Thymus (tissue), 11 donors: ENCODE results near the gene UBE2M. TPM values are rescaled to one million over a fixed set of nuclear protein-coding genes. Genes with fewer than 3 reads are reported as not detected.

Source experiments
- DNase-seq, 9 donors: peaks; one replicate each; pipeline ENCODE4 v3.0.0-alpha.2; 2013; ENCODE audit warnings: low spot score in 9 of 9, low read depth in 6 of 9, missing footprints in 1 of 9
- H3K27ac ChIP-seq, 2 donors: one replicate each; pipeline ENCODE4 v1.5.1; 2013; ENCODE audit warnings: control low read depth in 1 of 2, low read depth in 1 of 2, low read length in 1 of 2, mild to moderate bottlenecking in 1 of 2, moderate library complexity in 1 of 2
- H3K27me3 ChIP-seq, 2 donors: one replicate each; pipeline ENCODE4 v1.5.1; 2013; ENCODE audit warnings: low read length in 1 of 2; ENCODE audit not compliant: control insufficient read depth in 2 of 2, insufficient read depth in 1 of 2
- H3K36me3 ChIP-seq, 2 donors: one replicate each; pipeline ENCODE4 v1.5.1; 2013; ENCODE audit warnings: low read length in 1 of 2, mild to moderate bottlenecking in 1 of 2, moderate library complexity in 1 of 2; ENCODE audit not compliant: control insufficient read depth in 2 of 2, insufficient read depth in 2 of 2
- H3K4me1 ChIP-seq, 2 donors: one replicate each; pipeline ENCODE4 v1.5.1; 2013; ENCODE audit warnings: low read length in 2 of 2; ENCODE audit not compliant: control insufficient read depth in 2 of 2, insufficient read depth in 2 of 2
- H3K4me3 ChIP-seq, 2 donors: one replicate each; pipeline ENCODE4 v1.5.1; 2013; ENCODE audit warnings: low read length in 2 of 2, control low read depth in 1 of 2, mild to moderate bottlenecking in 1 of 2
- H3K9me3 ChIP-seq, 2 donors: one replicate each; pipeline ENCODE4 v1.5.1; 2013; ENCODE audit warnings: low read length in 1 of 2, mild to moderate bottlenecking in 1 of 2; ENCODE audit not compliant: control insufficient read depth in 2 of 2, insufficient read depth in 1 of 2
- WGBS: extraction: QIAGEN DNeasy Blood & Tissue Kit; methylation state at CpG from one replicate; pipeline ENCODE4 v1.1.7; 2013; 5-methylcytosine and 5-hydroxymethylcytosine counted together
- polyA plus RNA-seq: library from polyadenylated mRNA; stranded (reverse); fragments of 200-250 nt; gene quantifications from one replicate; pipeline ENCODE4 v1.2.3, GENCODE V29; 2013
- total RNA-seq: library from RNA; stranded (reverse); fragments of 120-200 nt; gene quantifications from one replicate; pipeline ENCODE4 v1.2.4, GENCODE V29; 2013
- donor health status: healthy.

Gene UBE2M
- total and polyA plus RNA-seq, 2 donors = 33.3 to 43.9 TPM

GRCh38 chr19:58557221-58558065, 968 bp downstream of the UBE2M start:
- Histone ChIP-seq H3K9me3 (no peaks in the 10 kb centered on the region), H3K36me3 (peaks cover 20 to 30% of the 10 kb centered on the region in 2 donors), H3K27ac (peak overlapping the region; percentile 78 to 99), H3K4me1 (peaks cover 39 to 58% of the 10 kb centered on the region in 2 donors), H3K4me3 (peak overlapping the region; percentile 67 to 86), H3K27me3 (peaks cover 8 to 20% of the 10 kb centered on the region in 2 donors)
- DNase-seq = no peak
- 45% methylated on average over 12 of the region's 12 CpGs for WGBS

- 85% methylated on average over 10 of the region's 10 CpGs for WGBS
- Histone ChIP-seq H3K4me1 (peaks cover 32 to 51% of the 10 kb centered on the region in 2 donors), H3K27ac (no peak overlapping the region), H3K9me3 (no peaks in the 10 kb centered on the region), H3K4me3 (peak overlapping the region in 1 of 2 donors; percentile 86), H3K36me3 (peaks cover 27 to 37% of the 10 kb centered on the region in 2 donors), H3K27me3 (peaks cover under 1 to 13% of the 10 kb centered on the region in 2 donors)
- DNase-seq = no peak
These were observed 1.7 kb downstream of the UBE2M start for GRCh38 chr19:58556622-58557220.

GRCh38 chr19:58555920-58556621, 2.3 kb downstream of the UBE2M start:
- peaks cover 32 to 47% of the 10 kb centered on the region in 2 donors for H3K4me1 ChIP-seq
- H3K9me3 ChIP-seq = no peaks in the 10 kb centered on the region
- peaks cover 33 to 43% of the 10 kb centered on the region in 2 donors for H3K36me3 ChIP-seq
- H3K4me3 ChIP-seq = no peak overlapping the region
- peaks cover 0 to 6% of the 10 kb centered on the region in 2 donors for H3K27me3 ChIP-seq
- 97% methylated on average over 16 of the region's 16 CpGs for WGBS
- no peak for DNase-seq
- H3K27ac ChIP-seq = peak overlapping the region in 1 of 2 donors; percentile 99

GRCh38 chr19:58555369-58555885, 3.0 kb downstream of the UBE2M start:
- no peaks in the 10 kb centered on the region for H3K9me3 ChIP-seq
- peak overlapping the region; percentile 99 for H3K27ac ChIP-seq
- DNase-seq = no peak
- H3K36me3 ChIP-seq = peaks cover 40 to 50% of the 10 kb centered on the region in 2 donors
- WGBS = 63% methylated on average over 4 of the region's 4 CpGs
- H3K4me3 ChIP-seq = peak overlapping the region; percentile 90 to 98
- peaks cover 32 to 47% of the 10 kb centered on the region in 2 donors for H3K4me1 ChIP-seq
- H3K27me3 ChIP-seq = peaks cover 0 to 2% of the 10 kb centered on the region in 2 donors

- Histone ChIP-seq H3K4me3 (peak within 1 kb of the TSS; percentile 90 to 98), H3K27ac (peak within 1 kb of the TSS; percentile 99), H3K9me3 (no peaks in the 10 kb centered on the region), H3K36me3 (peaks cover 47 to 57% of the 10 kb centered on the region in 2 donors), H3K27me3 (no peaks in the 10 kb centered on the region), H3K4me1 (peaks cover 27 to 43% of the 10 kb centered on the region in 2 donors)
- DNase-seq = peak; percentile 82 to 97 (median 94)
- 1% methylated on average over 69 of the region's 69 CpGs for WGBS
These were observed 3.7 kb downstream of the UBE2M start, which contains the start of gene CHMP2A for GRCh38 chr19:58554494-58555368. CHMP2A (minus strand) TSS chr19:58555105; CDS start chr19:58554212, 893 bp downstream.

- no peak for DNase-seq
- Histone ChIP-seq H3K27me3 (no peaks in the 10 kb centered on the region), H3K36me3 (peaks cover 55 to 64% of the 10 kb centered on the region in 2 donors), H3K27ac (peak overlapping the region; percentile 98 to 99), H3K9me3 (no peaks in the 10 kb centered on the region), H3K4me1 (peaks cover 25 to 38% of the 10 kb centered on the region in 2 donors), H3K4me3 (peak overlapping the region; percentile 90 to 98)
- WGBS = 62% methylated on average over 18 of the region's 18 CpGs
These were observed 4.5 kb downstream of the UBE2M start for GRCh38 chr19:58553799-58554493.

- no peak overlapping the region for H3K4me3 ChIP-seq
- peaks cover 24 to 34% of the 10 kb centered on the region in 2 donors for H3K4me1 ChIP-seq
- H3K27me3 ChIP-seq = no peaks in the 10 kb centered on the region
- H3K27ac ChIP-seq = no peak overlapping the region
- 97% methylated on average over 2 of the region's 2 CpGs for WGBS
- DNase-seq = no peak
- no peaks in the 10 kb centered on the region for H3K9me3 ChIP-seq
- peaks cover 67 to 77% of the 10 kb centered on the region in 2 donors for H3K36me3 ChIP-seq
These were observed 5.8 kb downstream of the UBE2M start for GRCh38 chr19:58552655-58553054.
